Upper lobe of left lung (tissue), 6 donors: Measurements from ENCODE around the gene COMTD1. TPM values are rescaled to one million over a fixed set of nuclear protein-coding genes. Genes with fewer than 3 reads are reported as not detected.
"Not testable (repeated sequence)": the region's sequence is repeated elsewhere in the genome, so short reads cannot be mapped to it uniquely, and the experiment has no call there.

ENCODE experiments used
- ATAC-seq, 2 donors: fragments of 200-7000 bp; cut with Tn5 transposase; one replicate each; pipeline ENCODE4 v1.9.1; 2022; ENCODE audit warnings: mild to moderate bottlenecking in 2 of 2, moderate library complexity in 2 of 2; ENCODE audit not compliant: low FRiP score in 2 of 2
- DNase-seq, 2 donors: peaks; one replicate each; pipeline ENCODE4 v3.0.0-alpha.2; 2019 to 2020
- H3K27ac ChIP-seq, 4 donors: fragments of 200-600 bp; sonication (generic); one replicate each; pipeline ENCODE4 v1.5.1; 2016 to 2019
- H3K27me3 ChIP-seq, 4 donors: fragments of 200-600 bp; sonication (generic); one replicate each; pipeline ENCODE4 v1.5.1; 2017 to 2019
- H3K36me3 ChIP-seq, 4 donors: fragments of 200-600 bp; sonication (generic); one replicate each; pipeline ENCODE4 v1.5.1; 2016 to 2019
- H3K4me1 ChIP-seq, 4 donors: fragments of 200-600 bp; sonication (generic); one replicate each; pipeline ENCODE4 v1.5.1; 2018 to 2019
- H3K4me3 ChIP-seq, 4 donors: fragments of 200-600 bp; sonication (generic); one replicate each; pipeline ENCODE4 v1.5.1; 2017 to 2019; ENCODE audit warnings: mild to moderate bottlenecking in 2 of 4, moderate library complexity in 1 of 4
- H3K9me3 ChIP-seq, 4 donors: fragments of 200-600 bp; sonication (generic); one replicate each; pipeline ENCODE4 v1.5.1; 2018 to 2019
- CTCF ChIP-seq, 6 experiments: fragments of 450-650 bp in 4 of 6; fragments of 200-600 bp in 2 of 6; sonication (generic) in 2 of 6; IDR thresholded peaks; one replicate each; pipeline ENCODE4 v1.5.1; 2016 to 2019; ENCODE audit warnings: antibody characterized with exemption in 6 of 6
- EP300 ChIP-seq, 4 donors: sonication (generic); formaldehyde crosslinking; IDR thresholded peaks; one replicate each; pipeline ENCODE4 v1.5.1; 2017; ENCODE audit warnings: antibody characterized with exemption in 4 of 4, control low read depth in 2 of 4
- POLR2A ChIP-seq, 4 donors: fragments of 450-650 bp; IDR thresholded peaks; one replicate each; pipeline ENCODE4 v1.5.1; 2016 to 2017; ENCODE audit warnings: antibody characterized with exemption in 4 of 4, mild to moderate bottlenecking in 2 of 4
- POLR2AphosphoS5 ChIP-seq, 2 donors: sonication (generic); formaldehyde crosslinking; IDR thresholded peaks; one replicate each; pipeline ENCODE4 v1.5.1; 2017; ENCODE audit warnings: antibody characterized with exemption in 2 of 2
- WGBS, 2 donors: methylation state at CpG; one replicate each; pipeline ENCODE4 v1.1.5; 2017 to 2018; 5-methylcytosine and 5-hydroxymethylcytosine counted together
- total RNA-seq, 6 donors: library from RNA; depleted of rRNA in 4 of 6; stranded (reverse); fragments of >200 nt in 4 of 6; gene quantifications; one replicate each; pipeline versions ENCODE4 v1.1.0 to v1.2.1, GENCODE V29; 2016 to 2021
- donor health status: DM: no; HTN: no; CAD: no; lungs with moderate emphysema.
- donor health status: DM: no; HTN: yes; CAD: no; lungs with severe emphysema.

Gene COMTD1
- total RNA-seq, 6 donors from 2014 or later: 28.0 to 56.6 (median 35.6) TPM

- Histone ChIP-seq H3K36me3 (no peaks in the 10 kb centered on the region), H3K4me1 (peaks cover 0 to 12% (median 8%) of the 10 kb centered on the region in 4 donors), H3K4me3 (no peak overlapping the region), H3K27ac (no peak overlapping the region), H3K9me3 (no peaks in the 10 kb centered on the region), H3K27me3 (no peaks in the 10 kb centered on the region)
- TF ChIP-seq POLR2AphosphoS5 (IDR thresholded peaks at IDR 0.05) (no peak), EP300 (IDR thresholded peaks at IDR 0.05) (no peak), POLR2A (IDR thresholded peaks at IDR 0.05) (no peak), CTCF (IDR thresholded peaks at IDR 0.05) (no peak)
- ATAC-seq: no peak
- DNase-seq: no peak
- WGBS, 2 donors: 84 to 86% methylated on average over 9 of the region's 9 CpGs
Measured at GRCh38 chr10:75201793-75202307, 33.9 kb downstream of the COMTD1 start.

GRCh38 chr10:75199949-75200348 is 35.8 kb downstream of the COMTD1 start:
- not testable (repeated sequence) for H3K36me3 ChIP-seq, H3K4me3 ChIP-seq, H3K9me3 ChIP-seq, DNase-seq, H3K27me3 ChIP-seq, H3K27ac ChIP-seq, ATAC-seq
- 95 to 99% methylated on average over 6 of the region's 6 CpGs for WGBS, 2 donors
- H3K4me1 ChIP-seq: peaks cover 0 to 12% (median 8%) of the 10 kb centered on the region in 4 donors

GRCh38 chr10:75197906-75198305 is 37.9 kb downstream of the COMTD1 start:
- no peak for DNase-seq
- ATAC-seq: no peak

GRCh38 chr10:75197066-75197465 is 38.7 kb downstream of the COMTD1 start:
- TF ChIP-seq POLR2AphosphoS5 (IDR thresholded peaks at IDR 0.05): no peak
- TF ChIP-seq CTCF (IDR thresholded peaks at IDR 0.05): no peak
- no peak for TF ChIP-seq POLR2A (IDR thresholded peaks at IDR 0.05)
- no peak for TF ChIP-seq EP300 (IDR thresholded peaks at IDR 0.05)
- H3K4me3 ChIP-seq: no peak overlapping the region
- DNase-seq (no peak), ATAC-seq (no peak)
- no peaks in the 10 kb centered on the region for H3K36me3 ChIP-seq
- no peaks in the 10 kb centered on the region for H3K27me3 ChIP-seq
- peaks cover 0 to 8% (median 5%) of the 10 kb centered on the region in 4 donors for H3K4me1 ChIP-seq
- 89 to 91% methylated on average over 3 of the region's 3 CpGs for WGBS, 2 donors
- no peaks in the 10 kb centered on the region for H3K9me3 ChIP-seq
- no peak overlapping the region for H3K27ac ChIP-seq

More at GRCh38 chr10:75197906-75198305, 37.9 kb downstream of the COMTD1 start:
- Histone ChIP-seq H3K4me1 (peaks cover 0 to 7% (median 5%) of the 10 kb centered on the region in 4 donors), H3K9me3 (no peaks in the 10 kb centered on the region), H3K4me3 (no peak overlapping the region), H3K36me3 (no peaks in the 10 kb centered on the region), H3K27ac (no peak overlapping the region), H3K27me3 (no peaks in the 10 kb centered on the region)
- no peak for TF ChIP-seq POLR2AphosphoS5 (IDR thresholded peaks at IDR 0.05)
- WGBS, 2 donors: 80 to 88% methylated on average over 2 of the region's 2 CpGs

- no peak for TF ChIP-seq CTCF (IDR thresholded peaks at IDR 0.05)
- no peak for TF ChIP-seq POLR2A (IDR thresholded peaks at IDR 0.05)
- TF ChIP-seq EP300 (IDR thresholded peaks at IDR 0.05): no peak
- TF ChIP-seq POLR2AphosphoS5 (IDR thresholded peaks at IDR 0.05): no peak
- 97 to 98% methylated on average over 6 of the region's 6 CpGs for WGBS, 2 donors
- no peaks in the 10 kb centered on the region for H3K27me3 ChIP-seq
Measured at GRCh38 chr10:75195035-75195763, 40.6 kb downstream of the COMTD1 start.

GRCh38 chr10:75194625-75195024 is 41.1 kb downstream of the COMTD1 start:
- not testable (repeated sequence) for DNase-seq, ATAC-seq, H3K4me3 ChIP-seq, H3K27me3 ChIP-seq, H3K27ac ChIP-seq, H3K36me3 ChIP-seq, H3K9me3 ChIP-seq
- H3K4me1 ChIP-seq: peaks cover 0 to 16% (median 10%) of the 10 kb centered on the region in 4 donors
- 95% methylated on average over 4 of the region's 4 CpGs for WGBS, 2 donors

More at GRCh38 chr10:75195035-75195763, 40.6 kb downstream of the COMTD1 start:
- no peak for ATAC-seq
- H3K4me1 ChIP-seq: peaks cover 0 to 16% (median 10%) of the 10 kb centered on the region in 4 donors
- H3K9me3 ChIP-seq: no peaks in the 10 kb centered on the region
- H3K4me3 ChIP-seq: no peak overlapping the region
- no peak overlapping the region for H3K27ac ChIP-seq
- no peak for DNase-seq
- no peaks in the 10 kb centered on the region for H3K36me3 ChIP-seq
